SK-N-MC (cell line): ENCODE measurements around the gene WDR72.

ENCODE experiments used
- EZH2 ChIP-seq: fragments of 200-600 bp; sonication (generic); IDR thresholded peaks from one replicate; pipeline ENCODE4 v1.6.1; 2017; ENCODE audit warnings: antibody characterized with exemption
- FOXP2 ChIP-seq: optimal IDR thresholded peaks from 2 replicates; pipeline ENCODE3; 2011; ENCODE audit warnings: mild to moderate bottlenecking, moderate library complexity; ENCODE audit not compliant: insufficient read depth; ENCODE audit errors: extremely low read length, control extremely low read depth
- POLR2AphosphoS5 ChIP-seq: IDR thresholded peaks from 2 replicates; pipeline ENCODE4 v1.6.1; 2012; ENCODE audit warnings: mild to moderate bottlenecking, low read depth, low read length, borderline replicate concordance

GRCh38 chr15:53611145-53611920 lies 148.1 kb downstream of the WDR72 start:
- TF ChIP-seq POLR2AphosphoS5 = no peak
- TF ChIP-seq EZH2 = no peak
- TF ChIP-seq FOXP2 = no peak
